Measurements from ENCODE around the gene VSTM2B.
"Not testable (repeated sequence)": the region's sequence is repeated elsewhere in the genome, so short reads cannot be mapped to it uniquely, and the experiment has no call there.

Gene VSTM2B

DNA sequence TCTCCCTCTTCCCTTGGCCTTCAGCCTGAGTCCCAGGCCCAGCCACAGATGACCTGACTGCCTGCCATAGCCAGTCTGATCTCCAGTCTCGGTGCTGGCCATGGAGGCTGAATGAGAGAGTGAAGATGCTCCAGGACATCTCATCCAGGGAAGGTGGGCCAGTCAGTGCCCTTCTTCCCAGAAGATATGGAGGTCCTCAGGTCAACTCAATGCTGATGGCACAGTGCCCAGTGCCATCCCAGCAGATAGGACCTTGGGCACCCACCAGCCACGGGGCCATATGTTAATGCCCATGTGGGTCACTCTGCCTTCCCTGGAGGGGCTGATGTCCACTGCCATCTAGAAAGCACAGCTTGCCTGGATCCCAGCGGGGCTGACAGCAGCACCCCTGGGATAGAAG is 7.2 kb downstream of the VSTM2B start:
- no peak for DNase-seq

DNA sequence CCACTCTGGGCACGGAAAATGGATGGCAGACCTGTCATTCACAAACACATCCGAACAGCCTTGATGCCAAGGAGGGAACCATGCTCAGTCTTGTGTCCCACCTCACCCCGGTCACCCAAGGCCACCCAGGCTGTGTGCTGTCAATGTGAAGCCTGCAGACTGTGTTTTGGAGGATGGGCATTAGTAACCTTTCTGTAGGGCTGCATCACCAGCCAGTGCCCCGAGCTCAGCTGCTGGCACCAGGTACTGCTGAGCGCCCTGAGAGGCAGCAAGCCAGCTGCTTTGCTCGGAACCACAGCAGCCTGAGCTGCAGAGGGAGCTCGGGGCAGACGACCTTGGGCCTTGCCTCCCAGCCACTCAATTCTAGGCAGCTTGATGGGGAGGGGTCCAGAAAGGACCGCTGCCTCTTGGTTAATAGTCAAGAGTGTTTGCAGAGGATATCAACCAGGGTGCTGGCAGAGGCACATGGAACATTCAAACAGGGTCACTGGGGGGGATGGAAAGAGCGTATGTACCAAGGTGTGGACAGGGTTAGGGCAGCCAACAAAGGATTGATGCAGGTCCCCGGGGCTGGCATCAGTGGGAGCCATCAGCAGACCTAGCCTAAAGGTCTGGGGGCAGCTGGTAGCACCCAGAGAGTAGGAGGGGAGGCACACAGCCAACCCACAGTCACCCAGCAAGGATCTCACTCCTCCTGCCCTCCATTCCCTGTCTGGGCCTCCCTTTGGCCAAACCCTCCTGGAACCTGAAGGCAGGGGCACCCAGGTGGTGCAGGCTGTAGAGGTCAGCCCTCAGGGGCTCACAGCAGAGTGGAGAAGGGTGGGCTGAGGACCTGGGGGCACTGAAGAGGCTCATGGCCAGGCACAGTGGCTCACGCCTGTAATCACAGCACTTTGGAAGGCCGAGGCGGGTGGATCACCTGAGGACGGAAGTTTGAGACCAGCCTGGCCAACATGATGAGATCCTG is 8.1 kb downstream of the VSTM2B start:
- no peak for DNase-seq

DNA sequence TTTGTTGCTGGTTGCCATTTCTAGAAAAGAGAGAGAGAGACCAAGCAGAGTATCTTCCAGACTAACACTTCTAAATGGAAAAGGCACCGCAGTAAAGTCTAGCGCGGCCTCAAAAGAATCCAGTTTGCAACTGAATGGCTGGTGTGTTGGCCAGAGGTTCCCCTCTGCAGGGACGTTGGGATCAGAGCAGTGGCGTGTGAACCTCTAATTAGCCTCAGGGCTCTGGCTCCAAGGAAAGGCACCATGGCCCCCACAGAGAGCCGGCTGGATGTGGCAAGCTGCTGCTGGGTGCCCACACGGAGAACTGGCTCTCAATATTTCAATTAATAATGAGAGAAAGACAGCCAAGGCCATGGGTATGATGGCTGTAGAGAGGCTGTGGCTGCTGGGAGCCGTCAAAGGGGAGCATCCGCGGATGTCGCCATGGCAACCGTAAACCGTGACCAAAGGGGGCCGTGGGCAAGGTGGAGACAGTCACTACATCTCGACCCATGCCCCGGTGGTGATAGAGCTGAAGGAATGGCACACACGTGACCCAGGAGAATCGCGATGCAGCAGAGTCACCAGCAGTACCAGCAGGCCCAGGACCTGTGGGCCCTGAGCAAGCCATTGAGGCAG is 9.5 kb downstream of the VSTM2B start:
- DNase-seq: no peak

DNA sequence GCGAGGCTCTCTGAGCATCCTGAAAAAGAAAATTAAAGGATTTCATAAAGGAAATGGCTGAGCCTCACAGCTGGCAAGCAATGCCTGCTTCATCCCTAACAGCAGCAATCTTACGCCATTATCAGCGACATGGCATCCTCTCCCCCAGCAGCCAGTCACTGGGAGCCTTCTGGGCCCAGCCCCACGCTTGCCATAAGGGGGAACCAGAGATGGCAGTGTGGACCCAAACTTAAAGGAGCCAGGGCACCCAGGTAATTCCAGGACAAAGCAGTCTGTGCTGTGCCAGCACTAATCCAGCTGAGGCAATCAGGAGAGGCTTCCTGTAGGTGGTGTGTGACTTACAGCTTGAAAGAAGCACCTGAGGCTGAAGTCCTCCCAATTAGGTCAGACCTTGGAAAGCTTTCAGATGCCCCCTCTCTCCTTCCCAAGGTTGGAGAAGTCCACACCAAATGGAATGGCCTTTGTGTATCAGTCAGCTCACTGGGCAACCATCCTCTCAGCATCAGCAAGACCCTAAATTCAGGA is 10.3 kb downstream of the VSTM2B start:
- no peak for DNase-seq

DNA sequence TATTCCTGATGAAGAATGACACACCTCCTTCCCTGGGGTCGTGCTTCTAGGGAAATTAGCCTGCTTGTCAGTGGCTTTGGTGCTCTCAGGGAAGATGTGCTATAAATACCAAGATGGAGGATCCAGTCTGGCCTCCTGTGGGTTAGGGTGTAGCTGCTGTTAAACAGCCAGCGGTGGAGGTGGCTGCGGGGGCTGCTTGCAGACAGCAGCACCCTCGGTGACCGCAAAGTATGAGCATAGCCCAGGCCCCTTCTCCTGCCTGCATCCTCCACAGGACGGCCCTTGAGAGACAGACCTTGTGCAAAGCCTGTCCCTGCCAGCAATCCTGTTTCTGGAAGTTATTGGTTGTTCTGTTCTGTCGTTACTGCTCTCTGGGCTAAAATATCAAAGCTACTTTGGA is 11.4 kb downstream of the VSTM2B start:
- no peak for DNase-seq

DNA sequence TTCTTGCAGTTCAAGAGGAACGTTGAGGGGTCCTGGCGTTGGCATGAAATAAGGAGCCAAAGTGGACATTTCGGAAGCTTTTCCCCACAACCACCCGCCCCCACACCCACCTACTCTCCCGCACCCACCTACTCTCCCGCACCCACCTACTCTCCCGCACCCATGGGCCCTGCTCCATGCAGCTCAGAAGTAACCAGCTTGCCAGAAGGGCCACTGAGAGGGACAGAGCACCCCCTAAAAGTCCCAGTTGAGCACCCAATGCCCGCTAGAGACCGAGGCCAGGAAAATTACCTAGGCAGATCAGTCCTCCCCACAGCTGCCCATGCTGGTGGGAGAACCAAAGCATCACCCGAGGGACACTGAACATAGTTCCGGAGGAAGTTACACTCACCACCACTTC is 11.8 kb downstream of the VSTM2B start:
- DNase-seq: no peak

DNA sequence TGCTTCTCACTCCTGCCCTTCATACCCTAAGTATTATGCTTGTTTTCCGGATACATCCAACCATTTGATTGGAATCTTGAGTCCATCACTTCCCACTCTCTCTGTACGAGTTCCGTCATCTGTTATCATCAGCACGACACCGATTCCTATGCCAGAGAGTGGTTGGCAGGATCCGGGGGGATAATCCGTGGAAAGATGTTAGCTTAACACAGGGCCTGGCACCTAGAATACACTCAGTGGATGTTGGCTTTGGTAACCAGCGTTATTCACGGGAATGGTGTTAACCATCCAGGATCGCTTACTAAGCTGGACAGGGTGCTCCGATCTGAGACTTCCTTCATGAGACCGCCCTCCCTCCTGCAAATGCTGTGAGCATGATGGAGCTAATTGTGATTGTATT is 12.4 kb downstream of the VSTM2B start:
- no peak for DNase-seq

DNA sequence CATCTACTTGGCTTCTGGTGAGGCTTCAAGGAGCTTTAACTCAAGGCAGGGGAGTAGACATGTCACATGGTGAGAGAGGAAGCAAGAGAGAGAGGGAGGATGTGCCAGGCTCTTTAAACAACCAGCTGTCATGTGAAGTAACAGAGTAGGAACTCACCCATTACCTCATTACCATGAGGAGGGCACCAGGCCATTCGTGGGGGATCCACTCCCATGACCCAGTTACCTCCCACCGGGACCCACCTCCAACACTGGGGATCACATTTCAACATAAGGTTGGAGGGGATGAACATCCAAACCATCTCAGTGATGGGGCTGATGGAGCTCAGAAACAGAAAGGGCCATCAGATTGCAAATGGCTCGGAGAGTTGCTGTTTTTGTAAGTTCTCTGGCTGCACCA is 12.9 kb downstream of the VSTM2B start:
- DNase-seq: no peak

DNA sequence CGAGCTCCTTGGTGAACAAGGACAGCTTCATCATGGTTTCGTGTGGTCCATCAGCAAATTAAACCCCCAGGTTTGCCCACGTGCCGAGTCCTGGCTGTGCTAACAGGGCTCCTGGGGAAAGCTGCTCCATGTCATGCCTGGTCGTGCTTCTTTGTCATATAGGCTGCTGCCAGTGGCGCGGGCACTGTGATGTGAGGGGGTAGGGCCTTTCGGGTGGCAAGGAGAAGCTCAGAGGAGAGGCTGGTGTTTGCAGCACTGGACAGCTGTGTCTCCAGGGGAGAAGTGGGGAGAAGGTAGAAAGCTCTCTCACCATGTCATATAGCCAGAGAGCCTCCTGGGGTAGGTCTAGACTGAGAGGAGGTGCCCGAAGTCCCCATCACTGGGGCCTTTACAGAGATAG is 13.3 kb downstream of the VSTM2B start:
- DNase-seq: no peak

DNA sequence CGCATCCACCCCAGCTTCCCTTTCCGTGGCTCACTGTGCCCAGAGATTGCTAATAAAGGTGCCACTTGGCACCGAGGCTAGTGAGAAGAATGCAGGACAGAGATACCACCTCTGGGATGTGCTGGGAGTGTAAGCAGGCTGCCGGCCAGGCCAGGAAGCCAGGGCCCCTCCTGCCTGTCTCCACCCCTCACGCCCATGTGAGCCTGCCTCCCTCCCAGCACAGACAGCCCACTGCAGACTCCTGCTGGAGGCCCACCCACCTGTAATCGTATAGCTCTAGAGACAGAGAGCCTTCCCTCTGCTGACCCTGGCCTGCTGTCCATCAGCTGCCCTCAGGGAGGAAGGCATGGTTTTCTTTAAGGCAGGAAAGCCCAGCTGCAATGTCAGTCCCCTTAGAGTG is 13.9 kb downstream of the VSTM2B start:
- no peak for DNase-seq

DNA sequence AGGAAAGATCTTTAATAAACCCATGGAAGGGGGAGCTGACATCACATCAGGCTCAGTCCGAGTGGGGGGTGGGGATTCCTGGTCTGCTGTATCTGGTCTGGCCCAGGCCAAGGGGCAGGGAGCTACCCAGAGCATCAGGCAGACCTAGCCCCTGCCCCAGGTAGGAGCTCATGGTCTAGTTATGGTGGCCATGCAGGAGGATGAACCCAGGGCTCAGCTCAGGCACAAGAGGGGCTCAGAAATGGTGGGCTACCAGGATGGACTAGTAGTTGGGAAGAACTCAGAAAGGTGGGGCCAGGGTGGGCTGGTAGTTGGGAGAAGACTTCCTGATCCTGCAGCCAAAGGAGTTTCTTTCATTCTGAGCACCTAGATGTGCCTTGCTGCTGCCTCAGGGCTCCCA is 14.3 kb downstream of the VSTM2B start:
- DNase-seq: no peak

DNA sequence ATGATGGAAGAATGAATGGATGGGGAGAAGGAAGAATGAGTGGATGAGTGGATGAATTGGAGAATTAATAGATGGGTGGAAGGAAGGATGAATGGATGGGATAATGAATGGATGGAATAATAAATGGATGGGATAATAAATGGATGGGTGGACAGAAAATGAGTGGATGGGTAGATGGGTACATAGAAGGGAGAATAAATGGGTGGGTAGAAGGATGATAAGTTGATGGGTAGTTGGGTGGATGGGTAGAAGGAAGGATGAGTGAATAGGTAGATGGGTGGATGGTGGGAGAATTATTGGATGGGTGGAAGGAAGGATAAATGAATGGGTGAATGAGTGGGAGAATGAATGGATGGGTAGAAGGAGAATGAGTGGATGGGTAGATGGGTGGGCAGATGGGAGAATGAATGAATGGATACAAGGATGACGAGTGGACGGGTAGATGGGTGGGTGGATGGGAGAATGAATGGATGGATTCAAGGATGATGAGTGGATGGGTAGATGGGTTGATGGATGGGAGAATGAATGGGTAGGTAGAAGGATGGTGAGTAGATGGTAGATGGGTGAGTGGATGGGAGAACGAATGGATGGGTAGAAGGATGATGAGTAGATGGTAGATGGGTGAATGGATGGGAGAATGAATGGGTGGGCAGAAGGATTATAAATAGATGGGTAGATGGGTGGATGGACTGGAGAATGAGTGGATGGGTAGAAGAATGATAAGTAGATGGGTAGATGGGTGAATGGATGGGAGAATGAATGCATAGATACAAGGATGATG is 15.9 kb downstream of the VSTM2B start:
- no peak for DNase-seq

DNA sequence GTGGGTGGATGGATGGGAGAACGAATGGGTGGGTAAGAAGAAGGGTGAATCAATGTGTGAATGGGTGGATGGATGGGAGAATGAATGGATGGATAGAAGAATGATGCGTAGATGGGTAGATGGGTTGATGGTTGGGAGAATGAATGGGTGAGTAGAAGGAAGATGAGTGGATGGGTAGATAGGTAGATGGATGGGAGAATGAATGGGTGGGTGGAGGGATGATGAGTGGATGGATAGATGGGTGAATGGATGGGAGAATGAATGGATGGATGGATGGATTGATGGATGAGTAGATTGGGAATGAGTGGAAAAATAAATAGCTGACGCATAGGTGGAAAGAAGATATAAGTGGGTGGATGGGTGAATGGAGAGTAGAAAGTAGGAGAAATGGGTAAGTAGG is 16.5 kb downstream of the VSTM2B start:
- DNase-seq: no peak

DNA sequence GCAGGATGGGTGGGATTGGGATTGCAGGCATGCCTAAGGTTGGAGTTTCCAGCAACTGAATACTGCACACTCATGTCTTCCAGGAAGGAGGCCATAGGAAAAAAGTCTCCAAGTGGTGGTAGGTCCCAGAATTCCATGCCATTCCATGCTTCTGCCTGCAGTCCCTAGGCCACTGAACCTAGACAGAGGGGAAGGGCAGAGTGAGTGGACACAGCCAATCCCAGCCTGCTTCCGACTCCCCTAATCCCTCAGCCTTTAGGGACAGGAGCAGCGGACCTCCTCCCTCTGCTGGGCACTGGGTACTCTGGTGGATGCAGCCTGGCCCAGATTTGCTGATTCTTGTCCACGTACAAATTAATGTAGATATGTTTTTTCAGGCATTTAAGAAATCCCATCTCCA is 17.0 kb downstream of the VSTM2B start:
- DNase-seq: no peak

DNA sequence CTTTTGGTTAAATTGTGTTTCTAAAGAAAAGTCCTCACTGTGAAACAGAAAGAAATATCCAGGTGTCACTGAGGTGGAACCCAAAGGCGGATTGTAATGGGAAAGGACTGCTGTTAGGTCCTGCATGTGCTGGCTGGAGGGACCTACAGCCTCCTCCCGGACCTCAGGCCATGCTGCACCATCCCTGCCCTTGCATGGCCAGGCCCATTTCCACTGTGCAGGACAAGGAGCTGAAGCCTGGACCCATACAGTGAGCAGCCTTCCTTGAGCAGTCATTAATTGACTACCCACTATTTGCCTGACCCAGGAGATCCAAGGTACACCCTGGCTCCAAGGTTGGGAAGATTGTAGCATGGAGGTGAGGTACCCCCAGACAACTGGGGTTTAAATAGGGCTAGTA is 17.6 kb downstream of the VSTM2B start:
- no peak for DNase-seq

DNA sequence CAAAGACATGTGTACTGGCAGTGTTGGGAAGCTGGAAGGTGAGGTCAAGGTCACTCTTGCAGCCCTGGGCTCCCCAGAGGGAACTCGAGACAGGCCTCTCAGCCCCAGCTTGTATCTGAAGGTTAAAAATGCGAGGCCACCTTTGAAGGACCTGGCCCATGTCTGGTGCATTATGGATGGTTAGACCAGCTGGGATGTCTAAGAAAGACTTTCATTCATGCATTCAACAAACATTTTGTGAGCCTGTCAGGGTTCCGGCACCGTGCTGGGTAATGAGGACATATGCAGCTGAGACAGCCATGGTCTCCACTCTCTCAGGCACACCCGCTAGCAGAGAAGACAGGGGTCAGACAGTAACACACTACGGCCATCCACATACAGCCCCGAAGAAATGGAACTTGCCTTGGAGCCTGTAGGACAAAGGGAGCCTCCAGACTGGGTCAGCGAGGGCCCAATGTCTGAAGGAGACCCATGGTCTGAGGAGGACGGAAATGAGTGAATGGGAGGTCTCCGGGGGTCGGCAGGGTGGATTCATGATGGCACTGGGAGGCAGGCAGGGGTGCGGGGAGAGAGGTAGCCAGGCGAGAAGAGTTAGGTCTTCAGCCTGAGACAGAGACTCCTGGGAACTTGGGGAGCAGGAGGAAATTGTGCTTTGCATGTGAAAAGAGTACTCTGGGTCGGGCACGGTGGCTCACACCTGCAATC is 19.0 kb downstream of the VSTM2B start:
- DNase-seq: no peak

DNA sequence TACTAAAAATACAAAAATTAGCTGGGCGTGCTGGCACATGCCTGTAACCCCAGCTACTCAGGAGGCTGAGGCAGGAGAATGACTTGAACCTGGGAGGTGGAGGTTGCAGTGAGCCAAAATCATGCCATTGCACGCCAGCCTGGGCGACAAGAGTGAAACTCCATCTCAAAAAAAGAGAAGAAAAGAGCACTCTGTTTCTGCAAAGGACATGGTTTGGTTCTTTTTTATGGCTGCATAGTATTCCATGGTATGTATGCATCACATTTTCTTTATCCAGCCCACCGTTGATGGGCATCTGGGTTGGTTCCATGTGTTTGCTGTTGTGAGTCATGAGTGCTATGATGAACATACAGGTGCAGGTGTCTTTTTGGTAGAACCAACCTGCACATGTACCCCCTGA is 19.7 kb downstream of the VSTM2B start:
- DNase-seq: not testable (repeated sequence)

DNA sequence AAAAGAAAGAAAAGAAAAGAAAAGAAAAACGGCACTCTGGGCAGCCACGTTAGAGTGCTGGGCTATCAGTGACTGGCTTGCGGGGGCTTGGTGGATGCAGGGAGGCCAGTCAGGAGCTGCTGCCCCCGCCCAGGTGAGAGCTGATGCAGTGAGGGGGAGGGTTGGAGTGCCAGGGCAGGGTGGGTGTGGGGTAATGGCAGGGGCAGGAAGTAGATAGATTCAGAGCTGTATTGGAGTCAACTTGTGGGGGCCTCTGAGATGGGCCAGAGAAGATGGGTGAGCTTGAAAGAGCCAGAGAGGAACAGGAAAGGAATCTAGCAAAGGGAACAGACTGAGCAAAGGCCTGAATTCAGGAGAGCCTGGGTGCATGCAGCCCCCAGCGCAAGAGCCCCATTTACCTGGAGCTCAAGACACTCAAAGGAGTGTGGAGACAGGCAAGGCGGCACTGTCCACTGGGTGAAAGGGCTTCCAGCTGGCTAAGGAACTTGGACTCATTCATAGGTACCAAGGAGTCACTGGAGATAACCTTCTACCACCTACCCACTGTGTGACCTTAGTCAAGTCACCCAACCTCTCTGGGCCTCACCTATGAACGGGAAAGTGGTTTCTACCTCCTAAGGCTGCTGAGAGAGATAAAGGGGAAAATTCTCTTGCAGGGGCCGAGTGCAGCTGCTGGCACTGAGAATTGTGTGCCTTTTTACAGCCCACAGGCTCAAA is 20.2 kb downstream of the VSTM2B start:
- no peak for DNase-seq

DNA sequence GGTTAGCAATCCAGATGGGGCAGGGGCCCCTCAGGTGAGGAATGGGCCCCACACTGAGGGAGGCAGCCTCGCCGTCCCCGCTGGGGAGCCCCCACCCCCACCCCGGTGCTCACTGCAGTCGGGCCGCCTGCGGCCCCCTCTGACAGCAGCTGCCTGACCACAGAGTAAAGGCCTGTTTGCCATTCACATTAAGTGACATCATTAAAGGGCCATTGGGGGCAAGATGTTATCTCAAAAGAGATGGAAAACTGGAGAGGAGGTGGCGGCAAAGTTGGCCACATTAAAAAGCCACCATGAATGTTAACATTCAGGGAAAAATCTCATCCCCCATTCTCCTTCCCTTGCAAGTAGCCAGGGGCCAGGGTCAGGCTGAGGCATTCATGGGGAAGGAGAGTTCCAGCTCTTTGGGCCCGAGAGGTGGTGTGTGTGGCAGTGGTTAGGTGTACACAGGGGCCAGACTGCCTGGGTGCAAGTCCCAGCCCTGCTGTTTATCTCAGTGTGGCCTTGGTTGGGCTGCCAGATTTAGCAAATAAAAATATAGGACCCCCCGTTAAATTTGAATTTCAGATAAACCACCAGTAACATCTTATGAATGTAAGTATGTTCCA is 20.9 kb downstream of the VSTM2B start:
- no peak for DNase-seq

DNA sequence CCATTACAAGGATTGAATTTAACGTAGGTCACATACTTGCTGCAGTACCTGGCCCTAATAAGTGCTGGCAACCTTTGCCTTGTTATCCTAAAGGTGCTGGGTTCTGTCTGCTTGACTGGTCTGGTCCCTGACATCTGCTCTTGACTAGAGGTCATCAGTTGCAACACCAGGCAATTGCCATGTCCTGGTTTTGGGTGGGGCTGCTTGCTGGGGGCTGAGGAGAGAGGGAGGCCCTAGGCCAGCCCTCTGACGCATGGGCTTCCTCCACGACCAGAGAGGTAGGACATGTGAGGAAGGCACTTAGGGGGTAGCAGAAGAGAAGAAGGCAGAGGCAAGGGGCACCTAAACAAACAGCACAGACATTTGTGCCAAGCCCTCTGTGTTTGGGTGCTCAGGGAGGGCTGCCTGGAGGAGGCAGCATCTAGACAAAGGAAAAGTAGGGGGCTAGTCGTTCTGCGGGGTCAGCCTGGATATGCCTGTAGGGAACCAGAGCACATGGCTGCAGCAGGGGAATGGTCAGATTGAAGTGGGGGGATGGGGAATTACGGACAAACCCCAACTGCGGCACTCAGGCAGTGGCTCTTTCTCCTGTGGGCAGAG is 21.7 kb downstream of the VSTM2B start:
- no peak for DNase-seq

DNA sequence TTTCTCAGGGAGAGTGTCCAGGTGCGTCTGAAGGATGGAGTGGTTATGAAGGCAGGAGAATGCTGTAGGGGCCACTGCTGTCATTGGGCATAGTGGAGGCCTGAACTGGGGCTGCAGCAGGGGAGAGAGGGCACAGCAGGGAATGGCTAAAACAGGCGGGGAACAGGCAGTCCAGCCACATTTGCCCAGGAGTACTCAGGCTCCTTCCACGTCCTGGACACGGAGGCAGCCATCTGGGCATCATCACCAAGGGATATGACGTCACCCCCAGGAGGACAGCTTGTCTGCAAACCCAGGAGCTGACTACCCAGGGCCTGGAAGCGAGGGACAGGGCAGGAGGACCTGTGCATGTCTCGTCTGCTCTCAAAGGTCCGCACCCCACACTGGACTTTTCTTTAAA is 22.2 kb downstream of the VSTM2B start:
- no peak for DNase-seq

Data from CD4-positive, alpha-beta T cell treated with Interleukin-17A for 1 hour (primary cell).